ENCODE results near the gene FMNL3.
"Not testable (repeated sequence)": the region's sequence is repeated elsewhere in the genome, so short reads cannot be mapped to it uniquely, and the experiment has no call there.

The FMNL3 gene, protein sequence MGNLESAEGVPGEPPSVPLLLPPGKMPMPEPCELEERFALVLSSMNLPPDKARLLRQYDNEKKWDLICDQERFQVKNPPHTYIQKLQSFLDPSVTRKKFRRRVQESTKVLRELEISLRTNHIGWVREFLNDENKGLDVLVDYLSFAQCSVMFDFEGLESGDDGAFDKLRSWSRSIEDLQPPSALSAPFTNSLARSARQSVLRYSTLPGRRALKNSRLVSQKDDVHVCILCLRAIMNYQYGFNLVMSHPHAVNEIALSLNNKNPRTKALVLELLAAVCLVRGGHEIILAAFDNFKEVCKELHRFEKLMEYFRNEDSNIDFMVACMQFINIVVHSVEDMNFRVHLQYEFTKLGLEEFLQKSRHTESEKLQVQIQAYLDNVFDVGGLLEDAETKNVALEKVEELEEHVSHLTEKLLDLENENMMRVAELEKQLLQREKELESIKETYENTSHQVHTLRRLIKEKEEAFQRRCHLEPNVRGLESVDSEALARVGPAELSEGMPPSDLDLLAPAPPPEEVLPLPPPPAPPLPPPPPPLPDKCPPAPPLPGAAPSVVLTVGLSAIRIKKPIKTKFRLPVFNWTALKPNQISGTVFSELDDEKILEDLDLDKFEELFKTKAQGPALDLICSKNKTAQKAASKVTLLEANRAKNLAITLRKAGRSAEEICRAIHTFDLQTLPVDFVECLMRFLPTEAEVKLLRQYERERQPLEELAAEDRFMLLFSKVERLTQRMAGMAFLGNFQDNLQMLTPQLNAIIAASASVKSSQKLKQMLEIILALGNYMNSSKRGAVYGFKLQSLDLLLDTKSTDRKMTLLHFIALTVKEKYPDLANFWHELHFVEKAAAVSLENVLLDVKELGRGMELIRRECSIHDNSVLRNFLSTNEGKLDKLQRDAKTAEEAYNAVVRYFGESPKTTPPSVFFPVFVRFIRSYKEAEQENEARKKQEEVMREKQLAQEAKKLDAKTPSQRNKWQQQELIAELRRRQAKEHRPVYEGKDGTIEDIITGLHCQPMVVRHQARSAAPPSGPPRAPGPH

GRCh38 chr12:49707128-49707811 is at the start of gene FMNL3:
FMNL3 (minus strand) TSS chr12:49707405; CDS start chr12:49707180, 225 bp downstream.
- peak; percentile 98 for DNase-seq (ENCODE audit: low read depth in 2 of 2)

GRCh38 chr12:49750996-49751393 is 43.8 kb upstream of the FMNL3 start:
- no peak for DNase-seq (ENCODE audit: low read depth in 2 of 2)

GRCh38 chr12:49750027-49750995 is 43.1 kb upstream of the FMNL3 start:
- no peak for DNase-seq (ENCODE audit: low read depth in 2 of 2)

GRCh38 chr12:49748800-49749199 is 41.6 kb upstream of the FMNL3 start:
- no peak for DNase-seq (ENCODE audit: low read depth in 2 of 2)

DNA sequence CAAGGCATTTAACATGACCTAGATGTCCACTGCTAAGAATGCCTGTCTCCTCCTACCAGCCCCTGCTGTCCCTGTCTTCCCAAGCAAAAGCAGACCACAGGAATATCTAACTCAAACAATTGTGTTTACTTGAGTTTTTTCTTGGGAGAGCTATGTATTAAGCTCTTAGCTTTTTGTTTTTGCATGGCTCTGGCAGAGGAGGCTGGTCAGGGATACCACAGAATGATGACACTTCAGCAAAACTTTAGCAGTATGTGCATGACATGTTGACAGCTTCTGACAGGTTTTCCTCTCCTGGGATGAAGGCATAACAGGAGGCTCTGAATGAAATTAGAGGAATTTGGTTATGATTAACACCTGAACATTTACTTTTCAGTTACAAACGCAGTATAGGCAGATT is 41.1 kb upstream of the FMNL3 start:
- DNase-seq (ENCODE audit: low read depth in 2 of 2), result no peak

DNA sequence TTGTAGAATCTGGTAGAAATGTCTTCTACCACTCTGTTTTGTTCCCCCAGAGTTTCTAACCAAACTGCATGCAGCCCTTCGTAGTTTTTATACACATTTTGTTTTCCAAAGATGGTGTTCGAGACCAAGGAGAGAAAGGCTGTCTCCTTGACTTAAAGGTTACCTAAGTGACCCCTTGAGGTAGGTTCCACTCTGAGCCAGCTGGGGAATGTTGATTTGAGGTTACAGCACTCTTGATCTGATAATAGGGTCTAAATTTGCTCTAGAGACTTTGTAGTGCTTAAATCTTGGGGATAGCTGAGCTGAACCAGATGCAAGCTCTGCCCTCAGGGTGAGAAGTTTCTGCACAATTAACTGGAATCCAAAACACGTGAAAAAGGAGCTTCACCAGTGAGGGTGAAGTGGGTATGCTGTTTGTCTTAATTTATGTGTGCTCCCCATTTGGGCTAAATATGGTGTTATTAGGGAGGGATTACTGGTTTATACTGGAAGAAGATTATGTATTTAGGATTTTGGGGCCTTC is 37.2 kb upstream of the FMNL3 start:
- DNase-seq (ENCODE audit: low read depth in 2 of 2), result no peak

DNA sequence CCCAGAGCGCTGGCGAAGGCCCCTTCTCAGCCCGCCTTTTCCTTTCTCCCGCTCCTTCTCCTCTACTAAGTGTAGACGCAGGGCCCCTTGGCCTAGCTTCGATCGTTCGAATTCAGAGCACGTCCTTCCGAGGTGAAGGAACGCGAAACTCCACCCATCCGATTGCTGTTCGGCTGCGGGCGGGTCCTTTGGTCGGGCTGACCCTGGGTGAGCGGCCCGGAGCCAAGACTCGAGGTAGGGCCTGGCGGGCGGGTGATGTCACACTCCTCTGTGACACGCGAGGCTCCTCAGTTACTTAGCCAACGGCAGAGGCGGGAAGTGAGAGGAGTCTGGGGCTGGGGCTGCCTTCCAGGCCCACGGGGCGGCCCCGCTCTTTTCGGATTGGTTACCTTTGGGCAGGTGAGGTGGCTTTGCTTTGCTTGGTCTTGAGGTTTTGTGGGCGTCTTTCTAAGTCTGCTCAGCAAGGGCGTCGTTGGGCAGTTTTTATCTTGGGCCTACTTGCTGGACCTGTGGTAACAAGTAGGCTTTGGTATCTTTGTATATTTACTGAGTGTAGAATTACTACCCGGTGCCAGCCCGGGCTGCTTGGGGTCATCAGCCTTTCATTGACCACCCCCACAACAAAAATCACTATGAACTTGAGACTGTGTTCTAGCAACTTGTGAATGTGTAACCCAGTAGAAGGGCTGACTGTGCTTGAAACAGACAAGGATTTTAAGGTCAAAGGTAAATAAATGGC is 34.8 kb upstream of the FMNL3 start:
- peak; percentile 57 to 70 for DNase-seq (ENCODE audit: low read depth in 2 of 2)

- peak; percentile 96 to 97 for DNase-seq (ENCODE audit: low read depth in 2 of 2)
These were observed 34.0 kb upstream of the FMNL3 start, which contains the start of gene TMBIM6 for GRCh38 chr12:49740930-49741881. TMBIM6 (plus strand) TSS chr12:49741557; CDS start chr12:49752494, 10,937 bp downstream.

GRCh38 chr12:49740277-49740676 is 33.1 kb upstream of the FMNL3 start:
- not testable (repeated sequence) for DNase-seq (ENCODE audit: low read depth in 2 of 2)

DNA sequence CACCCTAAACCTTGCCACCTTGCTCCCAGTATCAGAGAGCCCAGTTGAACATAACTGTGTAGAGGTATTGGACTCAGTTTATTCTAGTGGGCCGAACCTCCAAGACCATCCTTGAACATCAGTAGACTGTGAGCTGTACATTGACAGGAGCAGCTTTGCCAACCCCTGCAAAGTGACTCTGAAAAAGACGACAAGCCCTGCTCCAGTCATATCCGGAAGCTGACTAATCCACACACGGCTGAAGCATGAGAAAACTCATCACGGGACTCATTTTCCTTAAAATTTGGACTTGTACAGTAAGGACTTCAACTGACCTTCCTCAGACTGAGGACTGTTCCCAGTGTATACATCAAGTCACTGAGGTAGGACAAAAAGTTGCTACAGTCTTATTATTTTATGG is 31.5 kb upstream of the FMNL3 start:
- DNase-seq (ENCODE audit: low read depth in 2 of 2), result not testable (repeated sequence)

- not testable (repeated sequence) for DNase-seq (ENCODE audit: low read depth in 2 of 2)
These were observed 27.7 kb upstream of the FMNL3 start for GRCh38 chr12:49734900-49735299.

DNA sequence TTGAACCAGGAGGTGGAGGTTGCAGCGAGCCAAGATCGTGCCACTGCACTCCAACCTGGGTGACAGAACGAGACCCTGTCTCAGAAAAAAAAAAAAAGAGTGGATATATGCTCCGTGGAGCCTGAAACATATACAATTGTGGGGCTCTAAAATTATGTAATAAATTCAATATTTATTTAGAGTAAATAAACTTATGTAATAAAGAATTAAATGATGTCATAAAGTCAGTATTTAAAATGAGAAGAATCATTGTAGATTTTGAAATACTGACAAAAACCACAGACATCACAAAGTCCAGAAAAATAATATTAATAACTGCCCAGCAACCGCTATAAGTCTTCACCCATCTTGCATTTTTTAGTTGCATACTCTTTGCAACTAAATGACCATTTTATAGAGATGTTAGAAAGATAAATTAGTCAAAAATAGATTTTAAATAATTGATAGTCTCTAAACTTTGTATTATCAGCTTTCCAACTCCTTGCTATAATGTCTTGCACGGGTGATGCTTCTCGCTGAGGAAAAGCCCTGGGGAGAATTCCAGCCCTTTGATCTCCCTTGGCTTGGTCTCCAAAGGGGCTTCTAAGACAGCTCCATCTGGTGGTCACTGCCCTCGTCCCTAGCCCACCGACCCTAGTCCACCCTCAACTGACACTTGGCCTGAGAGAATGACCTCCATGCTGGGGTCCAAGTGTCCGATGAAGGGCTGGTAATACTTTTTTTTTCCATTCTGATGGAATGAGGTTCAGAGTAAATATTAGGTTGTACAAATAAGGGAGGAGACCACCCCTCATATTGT is 26.2 kb upstream of the FMNL3 start:
- no peak for DNase-seq (ENCODE audit: low read depth in 2 of 2)

- no peak for DNase-seq (ENCODE audit: low read depth in 2 of 2)
These were observed 23.4 kb upstream of the FMNL3 start for GRCh38 chr12:49730568-49731101.

GRCh38 chr12:49730050-49730449 is 22.8 kb upstream of the FMNL3 start:
- no peak for DNase-seq (ENCODE audit: low read depth in 2 of 2)

DNA sequence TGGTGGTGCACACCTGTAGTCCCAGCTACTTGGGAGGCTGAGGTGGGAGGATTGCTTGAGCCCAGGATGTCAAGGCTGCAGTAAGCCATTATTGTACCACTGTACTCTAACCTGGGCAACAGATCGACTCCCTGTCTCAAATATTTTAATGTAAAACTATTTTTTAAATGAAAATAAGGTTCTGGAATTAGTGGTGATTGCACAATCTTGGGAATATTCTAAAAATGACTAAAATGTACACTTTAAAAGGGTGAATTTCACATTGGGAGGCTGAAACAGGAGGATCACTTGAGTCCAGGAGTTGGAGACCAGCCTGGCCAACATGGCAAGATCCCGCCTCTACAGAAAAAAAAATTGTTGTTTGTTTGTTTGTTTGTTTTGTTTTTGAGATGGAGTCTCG is 21.2 kb upstream of the FMNL3 start:
- DNase-seq (ENCODE audit: low read depth in 2 of 2), result no peak

DNA sequence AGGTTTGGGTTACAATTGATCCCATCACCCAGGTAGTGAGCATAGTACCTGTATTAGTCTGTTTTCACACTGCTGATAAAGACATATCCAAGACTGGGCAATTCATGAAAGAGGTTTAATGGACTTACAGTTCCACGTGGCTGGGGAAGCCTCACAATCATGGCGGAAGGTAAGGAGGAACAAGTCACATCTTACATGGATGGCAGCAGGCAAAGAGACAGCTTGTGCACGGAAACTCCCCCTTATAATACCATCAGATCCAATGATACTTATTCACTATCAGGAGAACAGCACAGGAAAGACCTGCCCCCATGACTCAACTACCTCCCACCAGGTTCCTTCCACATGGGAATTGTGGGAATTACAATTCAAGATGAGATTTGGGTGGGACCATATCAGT is 14.2 kb upstream of the FMNL3 start:
- DNase-seq (ENCODE audit: low read depth in 2 of 2), result not testable (repeated sequence)

DNA sequence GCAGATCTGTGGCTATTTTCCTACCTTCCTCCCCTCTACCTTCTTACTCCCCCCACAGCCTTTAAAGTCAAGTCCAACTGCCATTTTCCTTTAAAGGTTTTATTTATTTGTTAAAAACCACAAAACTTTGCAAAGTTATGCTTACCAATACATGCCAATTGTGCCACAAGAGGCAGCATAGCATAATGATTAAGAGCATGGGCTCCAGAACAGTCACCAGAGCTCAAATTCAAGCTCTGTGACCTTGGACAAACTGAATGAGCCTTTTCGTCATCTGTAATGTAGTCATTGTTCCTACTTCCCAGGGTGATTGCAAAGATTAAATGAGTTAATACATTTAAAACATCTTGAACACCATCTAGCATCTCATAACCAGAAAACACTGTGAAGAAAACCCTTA is 13.0 kb upstream of the FMNL3 start:
- DNase-seq (ENCODE audit: low read depth in 2 of 2), result no peak
